ENCODE results near the gene MAP10.

Gene MAP10

DNA sequence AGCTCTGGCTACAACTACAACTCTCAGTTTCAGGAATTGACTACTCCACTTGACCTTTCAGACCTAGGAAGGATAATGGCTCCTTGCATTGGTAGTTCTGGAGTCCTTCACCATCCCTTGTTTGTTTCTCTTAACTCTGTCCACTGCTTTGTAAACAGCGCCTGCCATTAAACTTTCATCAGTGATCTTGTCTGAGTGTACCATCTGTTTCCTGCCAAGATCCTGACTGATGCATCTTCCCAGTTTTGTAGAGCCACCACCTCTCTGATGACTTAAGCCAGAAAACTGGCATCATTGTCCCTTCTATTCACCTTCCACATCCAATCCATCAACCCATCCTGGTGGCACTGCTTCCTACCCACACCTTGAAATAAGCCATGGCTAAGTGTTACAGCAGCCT, 15.2 kb downstream of the MAP10 start:
- no peaks in the 10 kb centered on the region for H3K27me3 ChIP-seq (ENCODE audit: insufficient read depth, low read length)
- no peaks in the 10 kb centered on the region for H3K36me3 ChIP-seq (ENCODE audit: insufficient read depth, low read length)
- no peaks in the 10 kb centered on the region for H4K20me1 ChIP-seq (ENCODE audit: insufficient read depth, low read length)
- H3K9me3 ChIP-seq (ENCODE audit: low read length), result no peaks in the 10 kb centered on the region
- H3K27ac ChIP-seq (ENCODE audit: low read depth, low read length, poor library complexity, severe bottlenecking), result no peak overlapping the region
- no peaks in the 10 kb centered on the region for H3K9me2 ChIP-seq (ENCODE audit: low read depth, low read length)
- H2AFZ ChIP-seq (ENCODE audit: low read length), result no peak overlapping the region
- no peak overlapping the region for H3K9ac ChIP-seq (ENCODE audit: low read length)
- no peak overlapping the region for H3K4me3 ChIP-seq (ENCODE audit: low read depth, low read length, poor library complexity, severe bottlenecking)
- H3K79me2 ChIP-seq (ENCODE audit: insufficient read depth, low read length), result no peaks in the 10 kb centered on the region
- no peaks in the 10 kb centered on the region for H3F3A ChIP-seq (ENCODE audit: insufficient read depth, low read length)
- no peak for TF ChIP-seq EZH2 (IDR thresholded peaks at IDR 0.05; ENCODE audit: borderline replicate concordance, low read length)
- TF ChIP-seq, protein P1, sequence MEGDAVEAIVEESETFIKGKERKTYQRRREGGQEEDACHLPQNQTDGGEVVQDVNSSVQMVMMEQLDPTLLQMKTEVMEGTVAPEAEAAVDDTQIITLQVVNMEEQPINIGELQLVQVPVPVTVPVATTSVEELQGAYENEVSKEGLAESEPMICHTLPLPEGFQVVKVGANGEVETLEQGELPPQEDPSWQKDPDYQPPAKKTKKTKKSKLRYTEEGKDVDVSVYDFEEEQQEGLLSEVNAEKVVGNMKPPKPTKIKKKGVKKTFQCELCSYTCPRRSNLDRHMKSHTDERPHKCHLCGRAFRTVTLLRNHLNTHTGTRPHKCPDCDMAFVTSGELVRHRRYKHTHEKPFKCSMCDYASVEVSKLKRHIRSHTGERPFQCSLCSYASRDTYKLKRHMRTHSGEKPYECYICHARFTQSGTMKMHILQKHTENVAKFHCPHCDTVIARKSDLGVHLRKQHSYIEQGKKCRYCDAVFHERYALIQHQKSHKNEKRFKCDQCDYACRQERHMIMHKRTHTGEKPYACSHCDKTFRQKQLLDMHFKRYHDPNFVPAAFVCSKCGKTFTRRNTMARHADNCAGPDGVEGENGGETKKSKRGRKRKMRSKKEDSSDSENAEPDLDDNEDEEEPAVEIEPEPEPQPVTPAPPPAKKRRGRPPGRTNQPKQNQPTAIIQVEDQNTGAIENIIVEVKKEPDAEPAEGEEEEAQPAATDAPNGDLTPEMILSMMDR (IDR thresholded peaks at IDR 0.05; ENCODE audit: low read length), result no peak
- no peak overlapping the region for H3K4me2 ChIP-seq (ENCODE audit: low read length)
- H3K4me1 ChIP-seq (ENCODE audit: insufficient read depth, low read length, severe bottlenecking), result no peaks in the 10 kb centered on the region

DNA sequence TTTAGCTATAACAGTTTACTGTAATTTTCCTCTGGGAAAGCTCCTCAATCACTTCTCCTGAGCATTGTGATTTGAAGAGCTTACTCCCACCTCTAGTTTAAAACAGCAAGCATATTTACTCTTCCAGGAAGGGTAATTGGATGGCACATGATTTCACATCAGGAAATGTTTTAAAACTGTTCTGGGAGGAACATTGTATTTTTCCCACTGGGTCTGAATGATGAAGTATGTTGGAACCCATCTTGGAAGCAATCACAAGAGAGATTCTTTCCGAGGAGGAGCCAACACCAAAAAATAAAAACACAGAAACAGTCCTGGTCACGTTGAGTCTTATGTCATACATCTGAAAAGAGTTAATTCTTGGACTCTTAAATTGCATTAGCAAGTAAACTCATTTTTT, 17.3 kb downstream of the MAP10 start:
- Histone ChIP-seq H3K36me3 (ENCODE audit: insufficient read depth, low read length) (no peaks in the 10 kb centered on the region), H3K9ac (ENCODE audit: low read length) (no peak overlapping the region), H2AFZ (ENCODE audit: low read length) (no peak overlapping the region), H4K20me1 (ENCODE audit: insufficient read depth, low read length) (no peaks in the 10 kb centered on the region), H3K27ac (ENCODE audit: low read depth, low read length, poor library complexity, severe bottlenecking) (no peak overlapping the region), H3K9me2 (ENCODE audit: low read depth, low read length) (no peaks in the 10 kb centered on the region), H3K4me2 (ENCODE audit: low read length) (no peak overlapping the region), H3K4me3 (ENCODE audit: low read depth, low read length, poor library complexity, severe bottlenecking) (no peak overlapping the region), H3K27me3 (ENCODE audit: insufficient read depth, low read length) (no peaks in the 10 kb centered on the region), H3K9me3 (ENCODE audit: low read length) (no peaks in the 10 kb centered on the region), H3F3A (ENCODE audit: insufficient read depth, low read length) (no peaks in the 10 kb centered on the region), H3K4me1 (ENCODE audit: insufficient read depth, low read length, severe bottlenecking) (no peaks in the 10 kb centered on the region), H3K79me2 (ENCODE audit: insufficient read depth, low read length) (no peaks in the 10 kb centered on the region)
- TF ChIP-seq EZH2 (IDR thresholded peaks at IDR 0.05; ENCODE audit: borderline replicate concordance, low read length), result no peak
- TF ChIP-seq, protein P1 (IDR thresholded peaks at IDR 0.05; ENCODE audit: low read length), result no peak

DNA sequence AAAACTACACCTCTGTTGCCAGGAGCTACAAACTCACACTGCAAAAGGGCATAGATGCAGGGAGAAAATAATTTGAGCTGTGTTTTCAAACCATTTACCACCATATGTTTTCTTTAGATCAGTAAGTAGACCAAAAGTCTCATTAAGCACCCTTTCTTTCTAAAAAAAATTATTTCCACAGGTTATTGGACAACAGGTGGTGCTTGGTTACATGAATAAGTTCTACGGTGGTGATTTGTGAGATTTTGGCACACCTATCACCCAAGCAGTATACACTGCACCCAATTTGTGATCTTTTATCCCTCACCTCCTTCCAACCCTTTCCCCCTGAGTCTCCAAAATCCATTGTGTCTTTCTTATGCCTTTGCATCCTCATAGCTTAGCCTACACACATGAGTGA, 21.1 kb downstream of the MAP10 start:
- Histone ChIP-seq H3K79me2 (ENCODE audit: insufficient read depth, low read length) (no peaks in the 10 kb centered on the region), H3K27me3 (ENCODE audit: insufficient read depth, low read length) (no peaks in the 10 kb centered on the region), H3K4me1 (ENCODE audit: insufficient read depth, low read length, severe bottlenecking) (no peaks in the 10 kb centered on the region), H3K27ac (ENCODE audit: low read depth, low read length, poor library complexity, severe bottlenecking) (no peak overlapping the region), H3K4me3 (ENCODE audit: low read depth, low read length, poor library complexity, severe bottlenecking) (no peak overlapping the region), H3K4me2 (ENCODE audit: low read length) (no peak overlapping the region), H3K9me2 (ENCODE audit: low read depth, low read length) (no peaks in the 10 kb centered on the region), H3F3A (ENCODE audit: insufficient read depth, low read length) (no peaks in the 10 kb centered on the region), H2AFZ (ENCODE audit: low read length) (no peak overlapping the region), H3K36me3 (ENCODE audit: insufficient read depth, low read length) (no peaks in the 10 kb centered on the region), H3K9ac (ENCODE audit: low read length) (no peak overlapping the region), H3K9me3 (ENCODE audit: low read length) (no peaks in the 10 kb centered on the region), H4K20me1 (ENCODE audit: insufficient read depth, low read length) (no peaks in the 10 kb centered on the region)
- no peak for TF ChIP-seq EZH2 (IDR thresholded peaks at IDR 0.05; ENCODE audit: borderline replicate concordance, low read length)
- TF ChIP-seq, protein P1 (IDR thresholded peaks at IDR 0.05; ENCODE audit: low read length), result no peak
